GM10847 (cell line): Measurements from ENCODE around the gene XAGE2.

Source experiments
- POLR2A ChIP-seq: IDR thresholded peaks from 2 replicates; pipeline ENCODE4 v1.6.1; 2011; ENCODE audit not compliant: insufficient read length; ENCODE audit errors: extremely low read depth

Gene XAGE2, protein sequence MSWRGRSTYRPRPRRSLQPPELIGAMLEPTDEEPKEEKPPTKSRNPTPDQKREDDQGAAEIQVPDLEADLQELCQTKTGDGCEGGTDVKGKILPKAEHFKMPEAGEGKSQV

DNA sequence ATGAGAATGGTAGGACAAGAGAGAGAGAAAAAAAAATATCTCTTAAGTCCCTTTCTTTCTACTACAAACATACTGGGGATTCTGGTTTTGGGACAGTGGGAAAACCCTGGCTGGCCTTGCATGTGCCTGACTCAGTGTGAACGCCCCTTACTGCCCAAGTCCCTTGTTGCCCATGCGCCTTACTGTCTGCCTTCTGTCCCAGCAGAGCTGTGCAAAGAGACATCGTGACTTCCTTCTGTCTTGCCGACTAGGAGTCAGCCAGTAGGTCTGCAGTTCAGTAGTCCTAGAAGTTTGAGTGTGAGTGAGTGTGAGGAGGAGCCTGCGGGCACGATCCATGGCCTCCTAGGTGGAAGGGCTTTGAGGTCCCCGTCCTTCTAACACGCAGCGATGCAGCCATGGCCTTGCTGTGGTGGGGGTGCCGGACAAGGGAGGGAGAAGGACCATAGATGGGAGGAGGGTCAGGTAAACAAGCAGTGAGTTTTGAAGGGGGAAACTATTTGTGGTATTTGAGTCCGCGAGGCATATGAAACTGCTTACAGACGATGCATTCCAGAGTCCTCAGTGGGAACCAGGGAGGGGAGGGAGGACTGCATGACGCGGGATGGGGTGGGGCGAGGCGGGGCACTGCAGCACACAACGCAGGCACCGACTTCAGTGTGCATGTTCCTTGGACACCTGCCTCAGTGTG lies at the start of gene XAGE2:
TSS of gene XAGE2 (plus strand) at position 654 of the 688 bp plus-strand sequence. CDS start 994 bp downstream, outside the sequence.
- TF ChIP-seq POLR2A, result no peak

DNA sequence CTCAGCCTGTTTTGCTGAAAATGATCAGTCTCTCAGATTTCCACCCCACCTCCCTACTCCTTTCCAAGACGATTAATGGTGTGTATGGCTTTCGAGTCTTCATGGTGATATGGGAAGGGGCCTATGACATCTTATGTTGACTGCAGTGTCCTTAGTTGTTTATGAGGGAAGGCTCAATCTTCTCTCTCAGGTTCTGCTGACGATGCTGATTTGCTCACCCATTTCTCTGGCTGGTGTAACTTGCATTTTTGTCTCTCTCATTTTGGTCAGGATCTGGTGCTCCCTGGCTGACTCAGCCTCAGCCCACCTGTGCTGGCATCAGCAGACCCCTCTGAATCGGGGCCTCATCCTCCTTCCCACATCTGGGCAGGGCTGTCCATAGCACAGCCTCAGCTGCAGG lies 31.4 kb upstream of the XAGE2 start:
- TF ChIP-seq POLR2A, result no peak

DNA sequence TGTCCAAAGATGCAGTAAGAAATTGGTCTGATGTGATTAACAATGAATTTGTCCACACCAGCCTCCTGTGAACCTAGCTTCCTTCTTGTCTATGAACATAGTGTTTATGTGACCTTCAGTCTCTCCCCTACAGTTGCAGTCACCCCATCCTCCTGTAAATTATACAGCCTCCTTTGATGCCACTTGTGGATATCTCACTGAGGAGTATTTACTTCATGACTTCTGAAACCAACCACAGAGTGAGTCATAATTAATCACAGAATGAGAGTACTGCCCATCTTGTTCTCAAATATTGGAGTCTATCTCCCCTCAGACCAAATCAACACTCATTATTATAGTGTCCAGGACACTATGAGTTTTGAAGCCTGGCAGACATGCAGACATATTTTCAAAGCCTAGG lies 27.3 kb upstream of the XAGE2 start:
- TF ChIP-seq POLR2A, result no peak

DNA sequence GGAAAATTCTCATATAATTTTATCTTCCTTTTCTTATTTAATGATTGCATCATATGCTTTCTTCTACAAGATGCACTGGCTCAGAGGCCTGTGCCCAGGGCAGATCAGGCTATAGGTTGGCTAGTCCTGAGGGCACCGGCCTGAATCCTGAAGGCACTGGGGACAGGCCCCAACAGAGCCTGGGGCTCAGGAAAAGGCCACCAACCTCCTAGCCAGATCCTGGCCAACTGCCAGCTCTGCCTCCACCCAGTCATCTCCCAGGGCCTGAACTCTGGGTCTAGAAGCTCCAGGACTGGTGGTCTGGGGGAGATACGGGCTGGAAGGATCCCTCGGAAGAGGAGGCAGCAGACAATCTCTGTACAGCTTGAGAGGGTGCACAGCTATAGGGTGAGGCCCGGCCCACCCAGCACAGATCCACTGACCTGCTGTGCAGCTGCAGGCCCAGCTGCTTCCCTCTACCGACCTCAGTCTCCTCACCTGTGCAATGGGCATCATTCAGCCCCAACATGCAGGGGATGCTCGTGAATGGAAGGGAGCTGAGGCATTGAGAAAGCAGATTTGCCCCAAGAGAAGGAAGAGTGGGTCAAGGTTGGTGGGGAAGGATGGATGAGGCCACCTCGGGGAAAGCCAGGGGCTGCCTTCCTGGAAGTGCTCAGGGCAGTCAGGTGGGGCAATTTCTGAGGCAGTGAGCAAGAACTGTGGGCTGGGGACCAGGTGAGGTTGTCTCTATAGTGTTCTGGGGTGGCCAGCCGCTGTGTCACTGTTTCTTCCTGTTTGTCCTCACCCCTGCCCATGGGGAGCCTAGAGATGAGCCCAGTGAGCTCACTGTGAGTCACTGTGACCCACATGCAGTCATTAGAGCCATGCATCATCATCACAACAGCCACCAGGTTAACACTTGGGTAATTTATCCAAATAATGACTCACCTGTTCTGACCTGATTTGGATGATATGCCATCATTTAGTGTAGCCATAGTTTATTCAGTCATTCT lies 22.4 kb upstream of the XAGE2 start:
- TF ChIP-seq POLR2A, result no peak

DNA sequence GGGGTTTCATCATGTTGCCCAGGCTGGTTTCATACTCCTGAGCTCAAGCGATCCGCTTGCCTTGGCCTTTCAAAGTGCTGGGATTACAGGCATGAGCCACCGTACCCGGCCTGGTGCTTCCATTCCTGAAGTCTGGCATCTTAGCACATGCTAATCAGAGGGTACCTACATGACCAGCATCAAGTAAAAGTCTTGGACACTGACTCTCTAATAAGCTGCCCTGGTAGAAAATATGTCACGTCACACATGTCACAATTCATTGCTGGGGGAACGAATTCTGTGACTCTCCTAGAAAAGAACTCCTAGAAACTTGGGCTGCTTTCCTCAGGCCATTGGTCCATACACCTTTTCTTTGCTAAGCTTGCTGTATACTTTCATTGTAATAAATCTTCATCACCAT lies 19.1 kb upstream of the XAGE2 start:
- no peak for TF ChIP-seq POLR2A

DNA sequence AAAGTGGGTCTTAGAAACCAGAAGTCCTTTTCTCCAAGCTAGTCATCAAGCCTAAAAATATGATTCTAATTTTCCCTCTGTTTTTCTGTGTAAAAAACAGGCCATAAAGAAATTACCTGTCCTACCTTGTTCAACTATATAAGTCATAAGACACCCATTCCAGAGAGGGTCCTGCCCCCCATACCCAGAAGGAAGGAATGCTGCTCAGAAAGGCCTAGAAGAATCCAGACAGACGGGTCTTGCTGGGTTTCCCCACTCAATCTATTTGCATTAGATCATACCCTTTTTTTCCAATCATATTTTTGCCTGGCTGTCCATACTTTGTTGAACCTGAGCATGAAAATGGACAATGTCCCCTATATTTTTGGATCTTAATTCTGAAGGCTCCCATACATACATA lies 16.3 kb upstream of the XAGE2 start:
- no peak for TF ChIP-seq POLR2A

DNA sequence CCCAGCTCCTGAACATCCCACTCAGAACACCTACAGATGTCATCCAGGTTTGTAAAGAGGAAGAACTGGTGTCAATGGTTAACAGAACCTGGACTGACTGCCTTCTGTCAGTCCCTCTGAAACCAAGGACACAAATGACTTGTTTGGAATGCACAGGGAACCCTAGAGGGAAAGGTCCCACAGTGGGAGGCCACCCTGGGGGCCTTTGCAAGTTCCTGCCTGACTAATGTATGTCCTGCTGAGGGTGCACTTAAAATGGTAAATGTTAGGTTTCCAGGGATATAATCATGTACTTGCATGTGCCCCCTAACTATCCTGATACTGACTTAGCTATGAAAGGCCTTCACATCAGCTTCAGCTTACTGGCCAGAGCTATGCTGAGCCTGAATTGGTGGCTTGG lies 15.0 kb upstream of the XAGE2 start:
- no peak for TF ChIP-seq POLR2A

DNA sequence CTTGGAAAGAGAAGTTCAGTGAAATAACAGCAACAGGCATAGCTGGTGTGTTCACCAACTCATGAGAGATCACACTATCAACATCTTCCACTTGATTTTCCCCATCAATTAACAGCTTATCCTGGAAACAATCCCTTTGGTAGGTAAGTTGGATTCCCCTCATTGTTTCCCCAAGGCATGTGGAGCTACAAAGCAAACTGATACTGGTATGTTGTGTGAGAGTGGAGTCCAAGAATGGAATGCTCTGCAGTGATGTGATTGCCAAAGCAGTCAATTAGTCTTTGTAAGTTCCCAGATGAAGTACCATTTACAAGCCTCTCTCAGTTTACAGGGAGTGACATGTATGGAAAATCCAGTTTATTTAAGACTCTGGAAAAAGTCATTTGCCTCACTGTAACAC lies 13.7 kb upstream of the XAGE2 start:
- TF ChIP-seq POLR2A, result no peak

DNA sequence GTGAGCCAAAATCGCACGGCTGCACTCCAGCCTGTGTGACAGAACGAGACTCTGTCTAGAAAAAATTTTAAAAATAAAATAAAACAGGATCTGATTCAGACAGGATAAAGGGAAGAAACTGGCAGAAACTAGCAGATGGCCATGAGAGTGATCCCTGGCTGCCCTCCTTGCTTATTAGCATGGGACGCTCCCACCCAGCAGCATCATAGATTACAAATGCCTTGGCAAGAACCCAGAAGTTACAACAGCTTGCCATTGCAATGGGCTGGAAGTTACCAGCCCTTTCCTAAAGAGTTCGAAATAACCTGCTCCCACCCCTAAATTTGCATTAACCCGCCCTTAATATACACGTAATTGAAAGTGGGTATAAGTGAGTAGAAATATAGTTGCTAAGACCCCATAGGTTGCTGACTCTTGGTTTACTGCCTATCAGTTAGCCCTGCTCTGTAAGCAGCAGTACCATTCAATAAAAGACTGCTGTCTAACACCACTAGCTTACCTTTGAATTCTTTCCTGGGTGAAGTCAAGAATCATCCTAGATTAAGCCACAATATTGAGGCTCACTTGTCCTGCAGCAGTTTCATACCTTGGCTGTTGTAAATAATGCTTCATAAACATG lies 9.1 kb upstream of the XAGE2 start:
- TF ChIP-seq POLR2A, result no peak

DNA sequence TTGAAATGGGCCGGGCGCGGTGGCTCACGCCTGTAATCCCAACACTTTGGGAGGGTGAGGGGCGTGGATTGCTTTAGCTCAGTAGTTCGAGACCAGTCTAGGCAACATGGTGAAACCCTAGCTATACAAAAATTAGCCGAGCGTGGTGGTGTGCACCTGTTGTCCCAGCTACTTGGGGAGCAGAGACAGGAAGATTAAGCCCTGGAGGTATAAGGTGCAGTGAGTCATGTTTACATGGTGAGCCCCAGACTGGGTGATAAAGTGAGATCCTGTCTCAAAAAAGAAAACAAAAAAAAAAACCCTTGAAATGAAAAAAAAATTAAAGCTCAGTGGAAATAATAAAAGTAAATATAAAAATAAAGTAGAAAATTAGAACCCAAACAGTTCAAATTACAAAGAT lies 6.9 kb upstream of the XAGE2 start:
- TF ChIP-seq POLR2A, result no peak

DNA sequence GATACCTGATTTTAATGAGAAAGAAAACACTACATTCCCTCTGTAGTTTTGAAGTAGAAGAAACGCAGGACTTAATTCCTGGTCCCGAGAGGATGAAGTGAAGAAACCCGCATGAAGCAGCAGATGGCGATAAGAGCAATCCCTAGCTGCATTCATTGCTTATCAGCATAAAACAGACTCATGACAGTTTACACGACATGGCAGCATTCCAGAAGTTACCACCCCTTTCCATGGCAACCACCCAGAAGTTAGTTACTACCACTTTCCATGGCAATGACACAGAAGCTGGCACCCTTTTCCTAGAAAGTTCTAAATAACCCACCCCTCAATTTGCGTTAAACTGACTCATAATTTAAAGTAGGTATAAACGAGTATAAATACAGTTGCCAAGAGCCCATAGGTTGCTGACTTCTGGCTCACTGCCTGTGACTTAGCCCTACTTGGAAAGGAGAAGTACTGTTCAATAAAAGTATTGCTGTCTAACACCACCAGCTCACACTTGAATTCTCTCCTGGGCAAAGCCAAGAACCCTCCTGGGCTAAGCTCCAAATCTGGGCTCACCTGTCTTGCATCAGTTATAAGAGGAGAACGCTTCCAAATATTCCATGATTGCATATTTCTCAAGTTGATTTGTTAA lies 5.5 kb upstream of the XAGE2 start:
- TF ChIP-seq POLR2A, result no peak

DNA sequence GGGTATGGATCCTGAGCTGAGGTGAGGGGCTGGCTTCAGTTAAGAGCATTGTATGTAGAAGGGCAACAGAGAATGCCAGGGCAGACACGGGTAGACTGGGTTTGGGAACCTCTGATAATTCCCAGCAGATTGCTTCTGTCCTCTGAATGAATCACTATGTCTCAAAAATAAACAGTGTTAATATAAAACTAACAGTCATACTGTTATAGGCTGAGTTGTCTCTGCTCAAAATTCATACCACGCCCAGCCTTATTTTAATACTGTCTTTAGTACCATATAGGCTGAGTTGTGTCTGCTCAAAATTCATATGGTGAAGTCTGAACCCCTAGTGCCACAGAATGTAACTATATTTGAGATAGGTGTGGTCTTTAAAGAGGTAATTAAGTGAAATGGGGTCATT lies 10.0 kb downstream of the XAGE2 start:
- TF ChIP-seq POLR2A, result no peak

DNA sequence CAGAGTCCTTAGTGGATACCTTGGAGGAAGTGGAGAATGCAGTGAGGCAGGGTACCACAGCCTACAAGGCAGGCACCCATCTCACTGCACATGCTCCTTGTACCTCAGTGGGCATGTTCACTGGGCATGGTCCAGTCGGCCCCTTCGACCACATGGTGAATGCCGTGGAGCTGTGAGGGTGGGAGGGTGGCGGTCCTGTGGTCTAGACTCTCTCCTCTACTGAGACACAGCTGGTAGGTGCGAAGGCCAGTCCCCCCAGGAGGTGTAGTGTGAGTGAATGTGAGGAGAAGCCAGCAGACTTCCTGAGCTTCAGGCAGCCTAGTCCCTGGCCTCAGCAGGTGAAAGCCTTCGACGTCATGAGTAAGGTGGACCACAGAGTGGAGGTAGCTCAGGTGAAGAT lies 12.2 kb downstream of the XAGE2 start:
- no peak for TF ChIP-seq POLR2A

DNA sequence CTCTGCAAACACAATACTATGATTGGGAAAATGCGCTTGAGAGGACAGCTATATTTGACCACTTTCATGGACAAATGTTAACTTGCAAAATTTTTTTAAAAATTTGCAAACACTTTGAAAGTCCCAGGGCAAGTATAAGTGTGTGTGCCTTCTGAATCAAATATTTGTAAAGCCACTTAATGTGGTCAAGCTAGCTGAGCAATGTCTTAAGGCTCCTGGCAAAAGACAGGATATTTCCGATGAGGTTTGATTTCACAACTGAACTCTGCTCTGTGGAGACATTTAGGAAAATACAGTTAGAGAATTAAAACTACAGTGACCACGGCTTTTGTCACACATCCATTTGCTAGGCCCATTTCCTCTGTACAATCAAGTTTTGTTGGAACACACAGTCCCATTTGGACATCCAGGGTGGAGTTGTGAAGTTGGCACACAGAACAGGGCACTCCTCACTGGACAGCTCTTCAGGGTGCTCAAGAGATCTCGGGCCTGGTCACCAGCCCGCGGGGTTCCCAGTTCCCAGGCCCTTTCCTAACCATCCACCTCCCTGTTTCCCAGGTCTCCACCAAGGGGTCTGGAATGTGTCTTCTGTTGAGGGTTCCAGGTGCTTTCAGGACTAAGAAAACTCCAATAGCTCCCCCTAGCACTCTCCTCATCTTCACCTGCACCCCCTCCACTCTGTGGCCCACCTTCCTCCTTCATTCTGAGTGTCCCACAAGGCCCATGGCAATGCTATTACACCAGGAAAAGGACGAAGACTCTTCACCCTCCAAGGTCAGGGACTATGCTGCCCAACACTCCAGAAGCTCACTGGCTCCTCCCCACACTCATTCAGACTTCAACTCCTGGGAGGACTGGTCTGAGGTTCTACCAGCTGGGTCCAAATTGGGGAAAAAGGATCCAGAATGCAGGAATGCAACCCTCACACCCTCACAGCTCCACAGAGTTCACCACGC lies 41.9 kb downstream of the XAGE2 start:
- no peak for TF ChIP-seq POLR2A
